OCI-LY3 (cell line): ENCODE results near the gene BNC2.

Source experiments
- H2AFZ ChIP-seq: fragments of 200-600, 300-600 bp; shearing (Covaris generic); 2 replicates; pipeline ENCODE4 v1.6.0; 2014; ENCODE audit warnings: antibody characterized with exemption, low read depth, low read length
- H3K27ac ChIP-seq: fragments of 200-600, 300-600 bp; sonication (generic); 2 replicates; pipeline ENCODE4 v1.5.1; 2014; ENCODE audit warnings: mild to moderate bottlenecking, low read length, moderate library complexity, mixed read lengths
- H3K27me3 ChIP-seq: fragments of 200-600, 300-600 bp; sonication (generic); 2 replicates; pipeline ENCODE4 v1.6.1; 2014; ENCODE audit warnings: low read depth, low read length, mixed read lengths
- H3K36me3 ChIP-seq: fragments of 200-600, 300-600 bp; sonication (generic); replicated peaks from 2 replicates; pipeline ENCODE3; 2014; ENCODE audit warnings: low read depth, low read length, mixed read lengths
- H3K4me1 ChIP-seq: fragments of 300-600, 200-600 bp; sonication (generic); 2 replicates; pipeline ENCODE4 v1.6.1; 2014; ENCODE audit warnings: low read length, mixed read lengths
- H3K4me2 ChIP-seq: fragments of 200-600, 300-600 bp; sonication (generic); 2 replicates; pipeline ENCODE4 v1.6.1; 2014; ENCODE audit warnings: low read length, mixed read lengths
- H3K4me3 ChIP-seq: fragments of 300-600, 200-600 bp; sonication (generic); 2 replicates; pipeline ENCODE4 v1.5.1; 2014; ENCODE audit warnings: antibody characterized with exemption, mild to moderate bottlenecking, low read length, moderate library complexity
- H3K79me2 ChIP-seq: fragments of 300-600, 200-600 bp; shearing (Covaris generic); 2 replicates; pipeline ENCODE4 v1.6.1; 2014; ENCODE audit warnings: mild to moderate bottlenecking, low read length, mixed read lengths
- H3K9ac ChIP-seq: fragments of 300-600, 200-600 bp; shearing (Covaris generic); 2 replicates; pipeline ENCODE4 v1.6.0; 2014; ENCODE audit warnings: mild to moderate bottlenecking, low read length, moderate library complexity
- H3K9me3 ChIP-seq: fragments of 200-600, 300-600 bp; shearing (Covaris generic); 2 replicates; pipeline ENCODE4 v1.6.1; 2014; ENCODE audit warnings: low read length, mixed read lengths; ENCODE audit not compliant: insufficient read depth
- H4K20me1 ChIP-seq: fragments of 200-600, 300-600 bp; sonication (generic); 2 replicates; pipeline ENCODE4 v1.6.1; 2016; ENCODE audit warnings: low read length, mixed read lengths; ENCODE audit not compliant: insufficient read depth
- EZH2phosphoT487 ChIP-seq: fragments of 200-600 bp; shearing (Covaris generic); IDR thresholded peaks from 2 replicates; pipeline ENCODE4 v1.6.1; 2018; ENCODE audit warnings: antibody characterized with exemption, mixed run types, low read depth
- TF ChIP-seq, protein P1 (sequence below): fragments of 200-600, 300-600 bp; sonication (generic); IDR thresholded peaks from 2 replicates; pipeline ENCODE4 v1.5.1; 2014; ENCODE audit warnings: antibody characterized with exemption, low read length, low read depth

The BNC2 gene

DNA sequence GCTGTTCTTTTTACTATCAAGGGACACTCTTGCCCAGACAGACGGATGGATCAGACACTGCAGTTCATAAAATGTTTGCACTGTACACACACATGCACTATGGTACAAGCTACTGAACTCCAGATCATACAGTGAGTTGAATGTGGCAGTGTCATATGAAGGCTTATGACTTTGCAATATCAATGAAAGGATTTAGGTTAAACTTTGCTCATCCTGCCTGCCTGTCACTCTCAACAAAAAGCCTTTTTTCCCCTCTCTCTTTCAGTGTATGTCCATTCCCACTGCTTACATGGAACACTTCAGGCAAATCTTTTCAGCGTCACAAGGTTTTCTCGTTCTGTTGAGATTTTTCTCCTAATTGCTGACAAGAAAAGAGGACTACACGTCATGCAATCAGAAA is 97.4 kb downstream of the BNC2 start:
- H3K27ac ChIP-seq: no peak overlapping the region
- H2AFZ ChIP-seq: no peak overlapping the region
- H3K9ac ChIP-seq: no peak overlapping the region
- no peaks in the 10 kb centered on the region for H3K27me3 ChIP-seq
- no peak for TF ChIP-seq EZH2phosphoT487
- TF ChIP-seq, protein P1, sequence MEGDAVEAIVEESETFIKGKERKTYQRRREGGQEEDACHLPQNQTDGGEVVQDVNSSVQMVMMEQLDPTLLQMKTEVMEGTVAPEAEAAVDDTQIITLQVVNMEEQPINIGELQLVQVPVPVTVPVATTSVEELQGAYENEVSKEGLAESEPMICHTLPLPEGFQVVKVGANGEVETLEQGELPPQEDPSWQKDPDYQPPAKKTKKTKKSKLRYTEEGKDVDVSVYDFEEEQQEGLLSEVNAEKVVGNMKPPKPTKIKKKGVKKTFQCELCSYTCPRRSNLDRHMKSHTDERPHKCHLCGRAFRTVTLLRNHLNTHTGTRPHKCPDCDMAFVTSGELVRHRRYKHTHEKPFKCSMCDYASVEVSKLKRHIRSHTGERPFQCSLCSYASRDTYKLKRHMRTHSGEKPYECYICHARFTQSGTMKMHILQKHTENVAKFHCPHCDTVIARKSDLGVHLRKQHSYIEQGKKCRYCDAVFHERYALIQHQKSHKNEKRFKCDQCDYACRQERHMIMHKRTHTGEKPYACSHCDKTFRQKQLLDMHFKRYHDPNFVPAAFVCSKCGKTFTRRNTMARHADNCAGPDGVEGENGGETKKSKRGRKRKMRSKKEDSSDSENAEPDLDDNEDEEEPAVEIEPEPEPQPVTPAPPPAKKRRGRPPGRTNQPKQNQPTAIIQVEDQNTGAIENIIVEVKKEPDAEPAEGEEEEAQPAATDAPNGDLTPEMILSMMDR: no peak
- no peaks in the 10 kb centered on the region for H4K20me1 ChIP-seq
- no peaks in the 10 kb centered on the region for H3K79me2 ChIP-seq
- no peak overlapping the region for H3K4me3 ChIP-seq
- no peaks in the 10 kb centered on the region for H3K4me1 ChIP-seq
- H3K36me3 ChIP-seq: no peaks in the 10 kb centered on the region
- H3K4me2 ChIP-seq: no peak overlapping the region
- no peaks in the 10 kb centered on the region for H3K9me3 ChIP-seq

DNA sequence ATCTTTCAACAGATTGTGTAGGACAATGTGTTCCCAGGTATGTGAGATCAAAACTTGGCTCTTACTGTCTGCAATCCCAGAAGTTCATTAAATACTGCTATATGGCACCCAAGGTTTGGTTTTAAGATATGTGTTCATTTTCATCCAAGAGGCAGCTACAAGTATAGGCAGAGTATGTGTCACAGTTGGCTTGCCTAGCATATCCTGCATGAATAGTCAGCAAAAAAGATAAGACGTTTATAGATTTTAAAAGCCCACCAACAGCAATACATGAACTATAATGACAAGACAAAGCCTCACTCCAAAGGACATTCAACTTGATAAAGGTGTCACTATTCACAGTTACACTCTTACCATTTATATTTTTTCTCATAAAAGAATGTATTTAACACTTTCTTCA is 99.1 kb downstream of the BNC2 start:
- H3K79me2 ChIP-seq: no peaks in the 10 kb centered on the region
- no peak overlapping the region for H3K4me2 ChIP-seq
- H2AFZ ChIP-seq: no peak overlapping the region
- no peak overlapping the region for H3K9ac ChIP-seq
- H3K36me3 ChIP-seq: no peaks in the 10 kb centered on the region
- no peak overlapping the region for H3K27ac ChIP-seq
- no peaks in the 10 kb centered on the region for H3K27me3 ChIP-seq
- H3K4me3 ChIP-seq: no peak overlapping the region
- no peaks in the 10 kb centered on the region for H4K20me1 ChIP-seq
- TF ChIP-seq EZH2phosphoT487: no peak
- TF ChIP-seq, protein P1: no peak
- no peaks in the 10 kb centered on the region for H3K9me3 ChIP-seq
- H3K4me1 ChIP-seq: no peaks in the 10 kb centered on the region

DNA sequence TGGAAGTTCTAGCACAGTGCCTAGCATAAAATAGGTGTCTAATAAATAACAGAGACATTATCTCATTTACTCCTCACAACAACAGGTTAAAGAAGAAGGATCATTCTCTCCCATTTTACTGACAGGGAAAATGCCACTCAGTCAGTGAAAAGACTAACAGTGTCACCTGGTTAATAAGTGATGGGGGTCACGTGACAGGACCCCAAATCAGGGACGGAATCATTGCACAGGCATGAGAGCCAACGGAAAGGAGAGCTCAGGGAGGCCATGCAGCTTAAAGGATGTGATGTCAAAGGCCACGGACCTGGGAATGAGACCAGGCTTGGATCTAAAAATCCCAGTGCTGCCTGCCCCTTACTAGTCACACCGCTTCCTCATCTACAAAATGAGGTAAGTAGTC is 101.2 kb downstream of the BNC2 start:
- H3K27ac ChIP-seq: no peak overlapping the region
- H3K9ac ChIP-seq: no peak overlapping the region
- no peaks in the 10 kb centered on the region for H3K27me3 ChIP-seq
- H2AFZ ChIP-seq: no peak overlapping the region
- H3K36me3 ChIP-seq: no peaks in the 10 kb centered on the region
- no peaks in the 10 kb centered on the region for H4K20me1 ChIP-seq
- no peaks in the 10 kb centered on the region for H3K79me2 ChIP-seq
- no peaks in the 10 kb centered on the region for H3K4me1 ChIP-seq
- H3K9me3 ChIP-seq: no peaks in the 10 kb centered on the region
- H3K4me3 ChIP-seq: no peak overlapping the region
- TF ChIP-seq, protein P1: no peak
- TF ChIP-seq EZH2phosphoT487: no peak
- no peak overlapping the region for H3K4me2 ChIP-seq

DNA sequence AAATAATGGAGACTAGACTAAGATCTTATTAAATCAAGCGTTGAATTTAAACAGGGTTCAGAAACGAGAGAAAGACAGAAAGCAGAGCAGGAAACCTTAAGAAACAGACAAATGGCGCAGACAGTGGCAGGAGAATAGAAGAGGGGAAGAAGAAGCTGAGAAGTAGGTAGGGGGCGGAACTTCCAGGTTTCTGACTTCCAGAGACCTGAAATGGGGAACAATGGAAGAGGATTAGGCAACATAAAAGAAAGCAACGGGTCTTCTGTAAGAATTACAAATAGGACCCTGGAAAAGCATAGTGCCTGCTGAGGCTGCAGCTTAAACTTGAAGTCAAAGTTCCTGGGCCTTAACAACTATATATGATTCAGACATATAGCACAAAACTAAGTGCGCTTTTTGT is 101.7 kb downstream of the BNC2 start:
- Histone ChIP-seq H3K4me3 (no peak overlapping the region), H3K9me3 (no peaks in the 10 kb centered on the region), H3K27ac (no peak overlapping the region), H3K79me2 (no peaks in the 10 kb centered on the region), H3K4me1 (no peaks in the 10 kb centered on the region), H2AFZ (no peak overlapping the region), H4K20me1 (no peaks in the 10 kb centered on the region), H3K36me3 (no peaks in the 10 kb centered on the region), H3K4me2 (no peak overlapping the region), H3K9ac (no peak overlapping the region), H3K27me3 (no peaks in the 10 kb centered on the region)
- TF ChIP-seq, protein P1: no peak
- TF ChIP-seq EZH2phosphoT487: no peak
